NT2/D1 (cell line): ENCODE measurements around the gene SLC6A18.

Experiments used
- SUZ12 ChIP-seq: IDR thresholded peaks from 2 replicates; pipeline ENCODE4 v1.6.1; 2011; ENCODE audit not compliant: insufficient read length, insufficient read depth; ENCODE audit errors: extremely low read depth
- YY1 ChIP-seq: IDR thresholded peaks from 2 replicates; pipeline ENCODE4 v1.6.1; 2011; ENCODE audit not compliant: insufficient read length, insufficient read depth

GRCh38 chr5:1273745-1274144 lies 48.6 kb downstream of the SLC6A18 start:
- TF ChIP-seq YY1 (no peak), SUZ12 (no peak)
